Suprapubic skin (tissue), 4 donors: Measurements from ENCODE around the gene C9orf40. TPM values are rescaled to one million over a fixed set of nuclear protein-coding genes. Genes with fewer than 3 reads are reported as not detected.

Source experiments
- DNase-seq, 2 donors: peaks; one replicate each; pipeline ENCODE4 v3.0.0-alpha.2; 2019; ENCODE audit warnings: low spot score in 2 of 2
- H3K27ac ChIP-seq: fragments of 200-600 bp; sonication (generic); one replicate; pipeline ENCODE4 v1.5.1; 2019
- H3K27me3 ChIP-seq: fragments of 200-600 bp; sonication (generic); one replicate; pipeline ENCODE4 v1.5.1; 2019
- H3K36me3 ChIP-seq: fragments of 200-600 bp; sonication (generic); one replicate; pipeline ENCODE4 v1.5.1; 2019
- H3K4me1 ChIP-seq: fragments of 200-600 bp; sonication (generic); one replicate; pipeline ENCODE4 v1.5.1; 2019
- H3K4me3 ChIP-seq: fragments of 200-600 bp; sonication (generic); one replicate; pipeline ENCODE4 v1.5.1; 2019; ENCODE audit warnings: mild to moderate bottlenecking
- H3K9me3 ChIP-seq: fragments of 200-600 bp; sonication (generic); one replicate; pipeline ENCODE4 v1.5.1; 2019
- EP300 ChIP-seq: sonication (generic); formaldehyde crosslinking; IDR thresholded peaks from one replicate; pipeline ENCODE4 v1.6.1; 2017; ENCODE audit warnings: antibody characterized with exemption
- POLR2A ChIP-seq, 2 donors: fragments of 450-650 bp; IDR thresholded peaks; one replicate each; pipeline ENCODE4 v1.6.1; 2017; ENCODE audit warnings: antibody characterized with exemption in 2 of 2, mild to moderate bottlenecking in 2 of 2, moderate library complexity in 2 of 2
- POLR2AphosphoS5 ChIP-seq, 3 donors: sonication (generic); formaldehyde crosslinking; IDR thresholded peaks; one replicate each; pipeline ENCODE4 v1.6.1; 2017; ENCODE audit warnings: antibody characterized with exemption in 3 of 3
- WGBS: methylation state at CpG from one replicate; pipeline ENCODE4 v1.1.5; 2018; 5-methylcytosine and 5-hydroxymethylcytosine counted together
- total RNA-seq, 4 donors: library from RNA; depleted of rRNA; stranded (reverse); fragments of >200 nt; gene quantifications; one replicate each; pipeline ENCODE4 v1.1.0, GENCODE V29; 2016
- TF ChIP-seq, protein P1 (sequence below), 2 donors: fragments of 200-600 bp in 1 of 2; fragments of 450-650 bp in 1 of 2; sonication (generic) in 1 of 2; IDR thresholded peaks; one replicate each; pipeline ENCODE4 v1.5.1; 2016 to 2019; ENCODE audit warnings: antibody characterized with exemption in 2 of 2, mild to moderate bottlenecking in 1 of 2, moderate library complexity in 1 of 2

The C9orf40 gene
- total RNA-seq, 4 donors from 2014 or later = 2.0 to 3.3 (median 3.0) TPM

DNA sequence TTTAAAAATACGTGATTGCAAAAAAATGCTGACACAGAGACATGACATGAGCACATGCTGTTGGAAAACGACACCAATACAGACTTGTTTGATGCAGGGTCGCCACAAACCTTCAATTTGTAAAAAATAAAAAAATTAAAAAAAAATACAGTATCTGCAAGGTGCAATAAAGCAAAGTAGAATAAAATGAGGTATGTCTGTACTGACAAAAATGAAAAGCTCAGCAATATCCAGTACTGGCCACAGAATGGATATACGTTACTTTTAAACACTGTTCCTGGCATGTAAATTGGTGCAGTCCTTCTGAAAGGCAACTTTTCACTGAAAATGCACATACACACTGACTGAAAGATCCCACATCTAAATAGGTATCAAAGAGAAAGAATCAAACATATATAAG lies 27.1 kb upstream of the C9orf40 start:
- no peaks in the 10 kb centered on the region for H3K27me3 ChIP-seq
- no peak for TF ChIP-seq POLR2A (IDR thresholded peaks at IDR 0.05)
- TF ChIP-seq EP300 = no peak
- TF ChIP-seq, protein P1, sequence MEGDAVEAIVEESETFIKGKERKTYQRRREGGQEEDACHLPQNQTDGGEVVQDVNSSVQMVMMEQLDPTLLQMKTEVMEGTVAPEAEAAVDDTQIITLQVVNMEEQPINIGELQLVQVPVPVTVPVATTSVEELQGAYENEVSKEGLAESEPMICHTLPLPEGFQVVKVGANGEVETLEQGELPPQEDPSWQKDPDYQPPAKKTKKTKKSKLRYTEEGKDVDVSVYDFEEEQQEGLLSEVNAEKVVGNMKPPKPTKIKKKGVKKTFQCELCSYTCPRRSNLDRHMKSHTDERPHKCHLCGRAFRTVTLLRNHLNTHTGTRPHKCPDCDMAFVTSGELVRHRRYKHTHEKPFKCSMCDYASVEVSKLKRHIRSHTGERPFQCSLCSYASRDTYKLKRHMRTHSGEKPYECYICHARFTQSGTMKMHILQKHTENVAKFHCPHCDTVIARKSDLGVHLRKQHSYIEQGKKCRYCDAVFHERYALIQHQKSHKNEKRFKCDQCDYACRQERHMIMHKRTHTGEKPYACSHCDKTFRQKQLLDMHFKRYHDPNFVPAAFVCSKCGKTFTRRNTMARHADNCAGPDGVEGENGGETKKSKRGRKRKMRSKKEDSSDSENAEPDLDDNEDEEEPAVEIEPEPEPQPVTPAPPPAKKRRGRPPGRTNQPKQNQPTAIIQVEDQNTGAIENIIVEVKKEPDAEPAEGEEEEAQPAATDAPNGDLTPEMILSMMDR (IDR thresholded peaks at IDR 0.05) = no peak
- peaks cover 8% of the 10 kb centered on the region for H3K9me3 ChIP-seq
- H3K4me3 ChIP-seq = no peak overlapping the region
- no peak for DNase-seq
- no peak overlapping the region for H3K27ac ChIP-seq
- no peaks in the 10 kb centered on the region for H3K4me1 ChIP-seq
- H3K36me3 ChIP-seq = peaks cover 9% of the 10 kb centered on the region
- WGBS = 94% methylated on average over 4 of the region's 4 CpGs

DNA sequence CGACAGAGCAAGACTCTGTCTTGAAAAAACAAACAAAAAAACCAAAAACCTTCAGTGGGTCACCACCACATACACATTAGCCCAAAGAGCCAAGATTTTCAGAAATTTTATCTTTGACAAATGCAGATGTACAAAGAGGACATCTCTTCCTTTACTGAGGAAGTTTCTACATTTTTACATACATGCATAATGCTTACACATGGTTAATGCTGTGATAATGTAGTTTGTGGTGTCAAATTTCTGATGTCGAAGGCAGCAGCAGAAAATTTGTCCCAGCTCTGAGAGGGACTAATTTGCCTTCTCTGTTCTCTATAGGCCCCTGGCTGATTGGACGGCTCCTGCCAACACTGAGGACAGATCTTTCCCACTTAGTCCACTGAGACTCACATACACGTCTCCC lies 24.6 kb upstream of the C9orf40 start:
- Histone ChIP-seq H3K27me3 (no peaks in the 10 kb centered on the region), H3K4me3 (no peak overlapping the region), H3K36me3 (peaks cover 5% of the 10 kb centered on the region), H3K9me3 (peaks cover 8% of the 10 kb centered on the region), H3K4me1 (no peaks in the 10 kb centered on the region), H3K27ac (no peak overlapping the region)
- no peak for DNase-seq
- WGBS = 67% methylated on average over 4 of the region's 4 CpGs
- TF ChIP-seq, protein P1 (IDR thresholded peaks at IDR 0.05) = no peak
- TF ChIP-seq EP300 (no peak), POLR2A (IDR thresholded peaks at IDR 0.05) (no peak)

DNA sequence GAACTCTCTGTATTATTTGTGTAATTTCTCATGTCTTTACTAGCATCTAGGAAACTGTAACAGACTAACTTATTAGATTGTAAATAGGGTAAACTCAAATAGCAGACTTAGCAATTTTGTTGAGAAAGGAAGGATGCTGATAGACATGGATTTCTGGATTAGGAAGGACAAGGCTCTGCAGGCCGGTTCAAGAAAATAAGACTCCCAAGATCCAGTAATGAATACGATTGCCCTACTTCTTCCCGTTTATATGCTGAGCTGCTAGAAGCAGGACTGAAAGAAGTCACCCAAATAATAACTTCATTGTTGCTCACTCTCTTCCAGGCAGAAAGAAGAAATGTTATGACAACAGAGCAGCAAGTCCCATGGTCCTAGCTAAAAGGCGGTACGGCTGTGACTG lies 22.8 kb upstream of the C9orf40 start:
- H3K4me1 ChIP-seq = no peaks in the 10 kb centered on the region
- H3K9me3 ChIP-seq = peaks cover 8% of the 10 kb centered on the region
- TF ChIP-seq POLR2A (IDR thresholded peaks at IDR 0.05) = no peak
- no peak for DNase-seq
- no peak overlapping the region for H3K27ac ChIP-seq
- H3K36me3 ChIP-seq = peaks cover 5% of the 10 kb centered on the region
- no peaks in the 10 kb centered on the region for H3K27me3 ChIP-seq
- WGBS = 96% methylated on average over 5 of the region's 5 CpGs
- H3K4me3 ChIP-seq = no peak overlapping the region

DNA sequence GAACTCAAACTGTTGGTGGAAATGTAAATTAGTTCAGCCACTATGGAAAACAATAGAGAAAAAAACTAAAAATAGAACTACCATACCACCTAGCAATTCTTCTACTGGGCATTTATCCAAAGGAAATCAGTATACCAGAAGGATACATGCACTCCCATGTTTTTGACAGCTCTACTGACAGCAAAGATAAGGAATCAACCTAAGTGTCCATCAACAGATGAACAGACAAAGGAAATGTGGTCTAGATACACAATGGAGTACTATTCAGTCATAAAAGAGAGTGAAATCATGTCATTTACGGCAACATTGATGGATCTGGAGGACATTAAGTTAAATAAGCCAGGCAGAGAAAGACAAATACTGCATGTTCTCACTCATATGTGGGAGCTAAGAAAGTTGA lies 21.8 kb upstream of the C9orf40 start:
- no peaks in the 10 kb centered on the region for H3K27me3 ChIP-seq
- no peak for DNase-seq
- WGBS = 100% methylated on average over 1 of the region's 1 CpG
- no peaks in the 10 kb centered on the region for H3K4me1 ChIP-seq
- no peak overlapping the region for H3K4me3 ChIP-seq
- no peak overlapping the region for H3K27ac ChIP-seq
- TF ChIP-seq POLR2AphosphoS5 (IDR thresholded peaks at IDR 0.05) = no peak
- TF ChIP-seq EP300 = no peak
- TF ChIP-seq POLR2A (IDR thresholded peaks at IDR 0.05) = no peak
- TF ChIP-seq, protein P1 (IDR thresholded peaks at IDR 0.05) = no peak
- H3K9me3 ChIP-seq = peaks cover 8% of the 10 kb centered on the region
- peaks cover 5% of the 10 kb centered on the region for H3K36me3 ChIP-seq

DNA sequence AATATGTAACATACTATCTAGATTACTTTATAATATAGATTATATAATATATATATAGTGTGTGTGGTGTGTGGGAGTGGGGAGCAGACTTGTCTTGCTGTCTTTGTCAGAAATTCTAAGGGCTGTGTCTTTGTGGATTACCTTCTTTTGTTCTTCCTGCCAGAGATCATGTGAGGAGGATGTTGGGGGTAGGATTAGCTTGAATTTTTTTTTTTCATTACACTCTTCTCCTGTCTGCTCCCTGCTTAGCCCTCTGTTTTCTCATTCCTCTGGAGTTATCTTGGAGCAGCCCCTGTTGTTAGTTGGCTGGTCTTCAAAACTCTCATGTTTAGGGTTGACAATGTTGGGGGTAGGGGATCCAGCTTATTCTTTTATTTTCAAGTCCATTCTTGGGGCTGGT lies 21.0 kb upstream of the C9orf40 start:
- no peak for TF ChIP-seq POLR2AphosphoS5 (IDR thresholded peaks at IDR 0.05)
- no peak for TF ChIP-seq POLR2A (IDR thresholded peaks at IDR 0.05)
- TF ChIP-seq, protein P1 (IDR thresholded peaks at IDR 0.05) = no peak
- no peak for TF ChIP-seq EP300
- Histone ChIP-seq H3K36me3 (peaks cover 5% of the 10 kb centered on the region), H3K27me3 (no peaks in the 10 kb centered on the region), H3K27ac (no peak overlapping the region), H3K9me3 (peaks cover 8% of the 10 kb centered on the region), H3K4me3 (no peak overlapping the region), H3K4me1 (no peaks in the 10 kb centered on the region)
- no peak for DNase-seq

DNA sequence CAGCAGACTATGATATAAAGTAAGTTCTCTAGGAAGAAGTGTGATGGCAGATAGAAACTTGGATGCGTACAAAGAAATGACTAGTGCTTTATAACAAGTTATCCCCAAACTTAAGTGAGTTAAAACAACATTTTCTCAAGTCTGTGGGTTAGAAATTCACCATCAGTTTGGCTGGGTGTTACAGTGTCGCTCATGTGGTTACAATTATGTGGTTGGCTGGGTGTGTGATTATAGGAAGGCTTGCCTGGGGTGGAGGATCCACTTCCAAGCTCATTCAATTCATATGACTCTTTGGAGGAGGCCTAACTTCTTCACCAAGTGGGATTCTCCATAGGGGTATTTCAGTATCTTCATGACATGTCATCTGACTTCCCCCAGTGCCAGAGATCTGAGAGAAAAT lies 10.3 kb upstream of the C9orf40 start:
- no peak for DNase-seq
- H3K27ac ChIP-seq = no peak overlapping the region
- peaks cover 4% of the 10 kb centered on the region for H3K9me3 ChIP-seq
- no peaks in the 10 kb centered on the region for H3K27me3 ChIP-seq
- no peaks in the 10 kb centered on the region for H3K4me1 ChIP-seq
- 71% methylated on average over 2 of the region's 2 CpGs for WGBS
- TF ChIP-seq POLR2AphosphoS5 (IDR thresholded peaks at IDR 0.05) = no peak
- TF ChIP-seq POLR2A (IDR thresholded peaks at IDR 0.05) = no peak
- TF ChIP-seq, protein P1 (IDR thresholded peaks at IDR 0.05) = no peak
- no peak for TF ChIP-seq EP300
- no peak overlapping the region for H3K4me3 ChIP-seq
- H3K36me3 ChIP-seq = no peaks in the 10 kb centered on the region
